SU-DHL-6 (cell line): ENCODE measurements around the gene MAP3K7CL.

Source experiments
- H2AFZ ChIP-seq: fragments of 200-600 bp; sonication (generic); 2 replicates; pipeline ENCODE4 v1.6.1; 2014; ENCODE audit warnings: low read depth, mild to moderate bottlenecking, moderate library complexity, mixed read lengths, antibody characterized with exemption, low read length; ENCODE audit not compliant: severe bottlenecking
- H3F3A ChIP-seq: fragments of 200-600 bp; shearing (Covaris generic); 2 replicates; pipeline ENCODE4 v1.6.0; 2016; ENCODE audit warnings: antibody characterized with exemption, mild to moderate bottlenecking; ENCODE audit not compliant: insufficient read depth
- H3K27ac ChIP-seq: fragments of 200-600 bp; sonication (generic); 2 replicates; pipeline ENCODE4 v1.5.1; 2016; ENCODE audit warnings: low read depth, mild to moderate bottlenecking, low read length, moderate library complexity, mixed read lengths
- H3K27me3 ChIP-seq: fragments of 200-600 bp; sonication (generic), shearing (Covaris generic); 2 replicates; pipeline ENCODE4 v1.6.0; 2014; ENCODE audit warnings: mild to moderate bottlenecking, low read length
- H3K36me3 ChIP-seq: fragments of 200-600 bp; sonication (generic); 2 replicates; pipeline ENCODE4 v1.6.1; 2014; ENCODE audit warnings: mild to moderate bottlenecking, low read length, mixed read lengths
- H3K4me2 ChIP-seq: fragments of 300-600, 200-600 bp; shearing (Covaris generic), sonication (generic); 2 replicates; pipeline ENCODE4 v1.6.0; 2014; ENCODE audit warnings: low read length, low read depth, mild to moderate bottlenecking; ENCODE audit not compliant: poor library complexity, severe bottlenecking
- H3K4me3 ChIP-seq: fragments of 200-600 bp; sonication (generic); 2 replicates; pipeline ENCODE4 v1.5.1; 2014; ENCODE audit warnings: antibody characterized with exemption, low read length, mild to moderate bottlenecking, mixed read lengths; ENCODE audit not compliant: insufficient read depth, poor library complexity, severe bottlenecking
- H3K79me2 ChIP-seq: fragments of 200-600 bp; sonication (generic); 2 replicates; pipeline ENCODE4 v1.6.1; 2014; ENCODE audit warnings: mild to moderate bottlenecking, low read length, moderate library complexity; ENCODE audit not compliant: insufficient read depth
- H3K9ac ChIP-seq: fragments of 200-600 bp; sonication (generic); 2 replicates; pipeline ENCODE4 v1.7.0; 2014; ENCODE audit warnings: mild to moderate bottlenecking, low read length
- H3K9me2 ChIP-seq: fragments of 200-600 bp; sonication (generic); replicated peaks from 2 replicates; pipeline ENCODE4 v1.6.1; 2014; ENCODE audit warnings: low read length; ENCODE audit not compliant: insufficient read depth
- H3K9me3 ChIP-seq: fragments of 200-600 bp; sonication (generic); 2 replicates; pipeline ENCODE4 v1.6.1; 2014; ENCODE audit warnings: low read length, mixed read lengths; ENCODE audit not compliant: insufficient read depth
- H4K20me1 ChIP-seq: fragments of 200-600 bp; sonication (generic); 2 replicates; pipeline ENCODE4 v1.6.1; 2014; ENCODE audit warnings: low read depth, mild to moderate bottlenecking, antibody characterized with exemption, low read length, moderate library complexity, mixed read lengths
- EZH2phosphoT487 ChIP-seq: fragments of 200-600 bp; sonication (generic), shearing (Covaris generic); conservative IDR thresholded peaks from 2 replicates; pipeline ENCODE4 v1.6.1; 2018; ENCODE audit warnings: mild to moderate bottlenecking, antibody characterized with exemption, low read length, moderate library complexity, mixed read lengths
- TF ChIP-seq, protein P1 (sequence below): fragments of 200-600 bp; sonication (generic); IDR thresholded peaks from one replicate; pipeline ENCODE4 v1.5.1; 2017; ENCODE audit warnings: antibody characterized with exemption, mild to moderate bottlenecking, low read length, moderate library complexity; ENCODE audit not compliant: insufficient read depth, poor library complexity, severe bottlenecking

Gene MAP3K7CL

GRCh38 chr21:29189353-29189752 is 58.9 kb downstream of the MAP3K7CL start:
- H3K4me2 ChIP-seq = no peak overlapping the region
- H3K4me3 ChIP-seq = no peak overlapping the region
- no peaks in the 10 kb centered on the region for H3K9me3 ChIP-seq
- no peaks in the 10 kb centered on the region for H3K27me3 ChIP-seq
- no peaks in the 10 kb centered on the region for H4K20me1 ChIP-seq
- H2AFZ ChIP-seq = no peak overlapping the region
- H3K27ac ChIP-seq = no peak overlapping the region
- H3F3A ChIP-seq = no peaks in the 10 kb centered on the region
- no peaks in the 10 kb centered on the region for H3K36me3 ChIP-seq
- no peaks in the 10 kb centered on the region for H3K79me2 ChIP-seq
- no peak for TF ChIP-seq EZH2phosphoT487
- TF ChIP-seq, protein P1, sequence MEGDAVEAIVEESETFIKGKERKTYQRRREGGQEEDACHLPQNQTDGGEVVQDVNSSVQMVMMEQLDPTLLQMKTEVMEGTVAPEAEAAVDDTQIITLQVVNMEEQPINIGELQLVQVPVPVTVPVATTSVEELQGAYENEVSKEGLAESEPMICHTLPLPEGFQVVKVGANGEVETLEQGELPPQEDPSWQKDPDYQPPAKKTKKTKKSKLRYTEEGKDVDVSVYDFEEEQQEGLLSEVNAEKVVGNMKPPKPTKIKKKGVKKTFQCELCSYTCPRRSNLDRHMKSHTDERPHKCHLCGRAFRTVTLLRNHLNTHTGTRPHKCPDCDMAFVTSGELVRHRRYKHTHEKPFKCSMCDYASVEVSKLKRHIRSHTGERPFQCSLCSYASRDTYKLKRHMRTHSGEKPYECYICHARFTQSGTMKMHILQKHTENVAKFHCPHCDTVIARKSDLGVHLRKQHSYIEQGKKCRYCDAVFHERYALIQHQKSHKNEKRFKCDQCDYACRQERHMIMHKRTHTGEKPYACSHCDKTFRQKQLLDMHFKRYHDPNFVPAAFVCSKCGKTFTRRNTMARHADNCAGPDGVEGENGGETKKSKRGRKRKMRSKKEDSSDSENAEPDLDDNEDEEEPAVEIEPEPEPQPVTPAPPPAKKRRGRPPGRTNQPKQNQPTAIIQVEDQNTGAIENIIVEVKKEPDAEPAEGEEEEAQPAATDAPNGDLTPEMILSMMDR = no peak
- no peaks in the 10 kb centered on the region for H3K9me2 ChIP-seq
- H3K9ac ChIP-seq = no peak overlapping the region

- Histone ChIP-seq H3K27me3 (no peaks in the 10 kb centered on the region), H3K9me2 (no peaks in the 10 kb centered on the region), H2AFZ (no peak overlapping the region), H3K36me3 (no peaks in the 10 kb centered on the region), H3K4me2 (no peak overlapping the region), H4K20me1 (no peaks in the 10 kb centered on the region), H3K27ac (no peak overlapping the region), H3K4me3 (no peak overlapping the region), H3K9ac (no peak overlapping the region), H3K79me2 (no peaks in the 10 kb centered on the region), H3K9me3 (no peaks in the 10 kb centered on the region), H3F3A (no peaks in the 10 kb centered on the region)
- no peak for TF ChIP-seq EZH2phosphoT487
- TF ChIP-seq, protein P1 = no peak
Observed at GRCh38 chr21:29190923-29191331, 60.5 kb downstream of the MAP3K7CL start.

GRCh38 chr21:29193072-29193471 is 62.6 kb downstream of the MAP3K7CL start:
- Histone ChIP-seq H3K4me3 (no peak overlapping the region), H3K9me3 (no peaks in the 10 kb centered on the region), H3K4me2 (no peak overlapping the region), H4K20me1 (no peaks in the 10 kb centered on the region), H3K9ac (no peak overlapping the region), H3K9me2 (no peaks in the 10 kb centered on the region), H3K27me3 (no peaks in the 10 kb centered on the region), H3K27ac (no peak overlapping the region), H3F3A (no peaks in the 10 kb centered on the region), H3K36me3 (no peaks in the 10 kb centered on the region), H2AFZ (no peak overlapping the region), H3K79me2 (no peaks in the 10 kb centered on the region)
- TF ChIP-seq, protein P1 = no peak
- no peak for TF ChIP-seq EZH2phosphoT487
